Measurements from ENCODE around the gene MIPOL1. TPM values are rescaled to one million over a fixed set of nuclear protein-coding genes. Genes with fewer than 3 reads are reported as not detected.

The MIPOL1 gene
- total and polyA plus RNA-seq, 2 of the 4 experiments (the other 2 are of a cell fraction): 2.7 to 5.9 TPM

DNA sequence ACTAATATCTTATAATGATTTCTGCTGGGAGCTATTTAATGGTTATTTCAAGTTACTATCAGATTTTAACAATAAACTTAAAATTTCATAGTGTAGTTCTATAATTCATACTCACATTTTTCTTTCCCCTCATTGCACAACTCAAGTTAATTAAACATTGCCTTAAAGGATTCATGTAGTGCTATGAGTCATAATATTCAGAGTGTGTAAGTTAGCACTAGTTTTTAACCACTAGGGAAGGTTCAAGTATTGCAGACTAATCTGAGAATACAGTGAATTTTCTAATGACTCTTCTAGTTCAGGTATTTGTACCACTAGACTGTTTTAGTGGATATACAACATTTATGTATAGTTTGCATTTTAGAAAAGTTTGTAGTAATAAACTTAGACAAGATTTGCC is 347.4 kb downstream of the MIPOL1 start:
- in situ Hi-C loops (cut with MboI; ENCODE audit: low sequenced_read_pairs) (no loop called here), dilution Hi-C loops (cut with HindIII; ENCODE audit: low sequenced_read_pairs, unreplicated experiment) (no loop called here), intact Hi-C loops (cut with micrococcal nuclease) (no loop called here)
- Histone ChIP-seq H3K36me3 (ENCODE audit: control insufficient read depth, insufficient read depth, low read length) (no peaks in the 10 kb centered on the region), H3K14ac (replicated peaks; ENCODE audit: low read depth, low read length) (no peak overlapping the region), H3K27me3 (ENCODE audit: control insufficient read depth, insufficient read depth, low read length) (no peaks in the 10 kb centered on the region), H3K4ac (ENCODE audit: low read depth, low read length) (no peak overlapping the region), H4K91ac (ENCODE audit: insufficient read depth, low read depth, low read length) (no peak overlapping the region), H3K56ac (ENCODE audit: extremely low read depth, insufficient read depth, low read length) (no peak overlapping the region), H2BK5ac (ENCODE audit: low read depth, low read length, poor library complexity, severe bottlenecking) (no peak overlapping the region), H2AK5ac (ENCODE audit: low read depth, low read length) (no peak overlapping the region), H3K9ac (ENCODE audit: low read depth, low read length) (no peak overlapping the region), H2AFZ (replicated peaks; ENCODE audit: low read length, poor library complexity) (no peak overlapping the region), H3K9me1 (ENCODE audit: insufficient read depth, low read length) (peaks cover 3% of the 10 kb centered on the region; the same call in 1 of the 2 replicates), H3K4me1 (ENCODE audit: control insufficient read depth, insufficient read depth, low read length) (peaks cover 2% of the 10 kb centered on the region; the same call in 1 of the 2 replicates), H3K4me3 (ENCODE audit: insufficient read depth, low read depth, low read length) (no peak overlapping the region), H2BK20ac (ENCODE audit: low read depth, low read length) (no peak overlapping the region), H3K9me3 (ENCODE audit: control insufficient read depth, insufficient read depth, low read length) (no peaks in the 10 kb centered on the region), H2BK15ac (ENCODE audit: low read depth, low read length) (no peak overlapping the region), H3K23ac (ENCODE audit: low read depth, low read length) (no peak overlapping the region), H3K27ac (ENCODE audit: insufficient read depth, low read length) (no peak overlapping the region), H4K5ac (ENCODE audit: low read depth, low read length) (no peak overlapping the region), H2AK9ac (replicated peaks; ENCODE audit: low read depth, low read length, poor library complexity) (no peak overlapping the region), H4K8ac (ENCODE audit: low read depth in 2 of 2, low read length in 2 of 2) (no peak overlapping the region), H3K18ac (ENCODE audit: low read depth, low read length) (no peak overlapping the region), H4K20me1 (ENCODE audit: insufficient read depth, low read length) (no peaks in the 10 kb centered on the region), H2BK120ac (ENCODE audit: low read depth, low read length) (no peak overlapping the region), H3K79me1 (ENCODE audit: low read depth in 1 of 2, low read length in 2 of 2) (no peaks in the 10 kb centered on the region), H3K4me2 (ENCODE audit: low read depth, low read length) (no peak overlapping the region)
- POLR2A ChIA-PET (ENCODE audit: unreplicated experiment): no interaction called here
- peak; percentile 8 for DNase-seq
- BruUV-seq (replicated peaks): no TSS peak
- peak; percentile 24; the same call in 1 of the 2 replicates for ATAC-seq (ENCODE audit: low read depth)
- TF ChIP-seq, protein P1, sequence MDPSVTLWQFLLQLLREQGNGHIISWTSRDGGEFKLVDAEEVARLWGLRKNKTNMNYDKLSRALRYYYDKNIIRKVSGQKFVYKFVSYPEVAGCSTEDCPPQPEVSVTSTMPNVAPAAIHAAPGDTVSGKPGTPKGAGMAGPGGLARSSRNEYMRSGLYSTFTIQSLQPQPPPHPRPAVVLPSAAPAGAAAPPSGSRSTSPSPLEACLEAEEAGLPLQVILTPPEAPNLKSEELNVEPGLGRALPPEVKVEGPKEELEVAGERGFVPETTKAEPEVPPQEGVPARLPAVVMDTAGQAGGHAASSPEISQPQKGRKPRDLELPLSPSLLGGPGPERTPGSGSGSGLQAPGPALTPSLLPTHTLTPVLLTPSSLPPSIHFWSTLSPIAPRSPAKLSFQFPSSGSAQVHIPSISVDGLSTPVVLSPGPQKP (IDR thresholded peaks at IDR 0.05; ENCODE audit: borderline replicate concordance, low read depth, low read length): no peak
- TF ChIP-seq, protein P2, sequence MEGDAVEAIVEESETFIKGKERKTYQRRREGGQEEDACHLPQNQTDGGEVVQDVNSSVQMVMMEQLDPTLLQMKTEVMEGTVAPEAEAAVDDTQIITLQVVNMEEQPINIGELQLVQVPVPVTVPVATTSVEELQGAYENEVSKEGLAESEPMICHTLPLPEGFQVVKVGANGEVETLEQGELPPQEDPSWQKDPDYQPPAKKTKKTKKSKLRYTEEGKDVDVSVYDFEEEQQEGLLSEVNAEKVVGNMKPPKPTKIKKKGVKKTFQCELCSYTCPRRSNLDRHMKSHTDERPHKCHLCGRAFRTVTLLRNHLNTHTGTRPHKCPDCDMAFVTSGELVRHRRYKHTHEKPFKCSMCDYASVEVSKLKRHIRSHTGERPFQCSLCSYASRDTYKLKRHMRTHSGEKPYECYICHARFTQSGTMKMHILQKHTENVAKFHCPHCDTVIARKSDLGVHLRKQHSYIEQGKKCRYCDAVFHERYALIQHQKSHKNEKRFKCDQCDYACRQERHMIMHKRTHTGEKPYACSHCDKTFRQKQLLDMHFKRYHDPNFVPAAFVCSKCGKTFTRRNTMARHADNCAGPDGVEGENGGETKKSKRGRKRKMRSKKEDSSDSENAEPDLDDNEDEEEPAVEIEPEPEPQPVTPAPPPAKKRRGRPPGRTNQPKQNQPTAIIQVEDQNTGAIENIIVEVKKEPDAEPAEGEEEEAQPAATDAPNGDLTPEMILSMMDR (conservative IDR thresholded peaks at IDR 0.05; ENCODE audit: low read depth, low read length): 0 out of 2 replicates have a peak, but pooled peaks have one; percentile 9
- TF ChIP-seq FOS (IDR thresholded peaks at IDR 0.05; ENCODE audit: low read depth, low read length) (peak; percentile 38; the same call in 1 of the 2 replicates), CEBPB (IDR thresholded peaks at IDR 0.05; ENCODE audit: low read depth, low read length) (peak; percentile 47; the same call in 1 of the 2 replicates), MAZ (IDR thresholded peaks at IDR 0.05; ENCODE audit: borderline replicate concordance, low read depth, low read length) (no peak)
- CTCF ChIA-PET: interaction anchor here (1.2 kb wide), 1 partner anchor 37 kb away, joined by 4 read pairs; no protein-coding TSS in a partner anchor
